Ovary (tissue), 3 donors: ENCODE results near the gene HIF1A.

Experiments used
- POLR2A ChIP-seq: fragments of 450-650 bp; IDR thresholded peaks from one replicate; pipeline ENCODE4 v1.6.1; 2017; ENCODE audit warnings: antibody characterized with exemption, mild to moderate bottlenecking, moderate library complexity
- TF ChIP-seq, protein P1 (sequence below), 3 donors: fragments of 450-650 bp in 2 of 3; fragments of 200-600 bp in 1 of 3; IDR thresholded peaks; one replicate each; pipeline versions ENCODE4 v1.5.1 to v1.8.0; 2016 to 2022; ENCODE audit warnings: antibody characterized with exemption in 3 of 3, mild to moderate bottlenecking in 1 of 3
- donor health status: DM: no; HTN: no; CAD: no.

DNA sequence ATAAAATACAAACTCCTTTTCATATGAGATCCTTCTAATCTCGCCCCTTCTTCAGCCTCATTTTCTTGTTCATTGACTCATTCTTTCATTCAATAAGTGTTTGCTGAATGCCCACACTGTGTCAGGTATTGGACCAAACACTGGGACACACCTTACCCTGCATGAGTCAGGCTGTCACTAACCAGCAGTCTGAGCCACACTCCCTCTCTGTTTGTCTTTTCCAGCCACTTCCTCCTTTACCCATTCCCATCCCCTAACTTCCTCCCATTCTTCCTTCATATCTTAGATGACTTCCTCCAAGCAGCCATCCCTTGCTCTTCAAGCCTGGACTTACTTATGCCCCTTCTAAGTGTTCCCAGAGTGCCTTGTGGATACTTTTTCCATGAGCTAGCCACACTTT is 27.0 kb upstream of the HIF1A start:
- TF ChIP-seq, protein P1, sequence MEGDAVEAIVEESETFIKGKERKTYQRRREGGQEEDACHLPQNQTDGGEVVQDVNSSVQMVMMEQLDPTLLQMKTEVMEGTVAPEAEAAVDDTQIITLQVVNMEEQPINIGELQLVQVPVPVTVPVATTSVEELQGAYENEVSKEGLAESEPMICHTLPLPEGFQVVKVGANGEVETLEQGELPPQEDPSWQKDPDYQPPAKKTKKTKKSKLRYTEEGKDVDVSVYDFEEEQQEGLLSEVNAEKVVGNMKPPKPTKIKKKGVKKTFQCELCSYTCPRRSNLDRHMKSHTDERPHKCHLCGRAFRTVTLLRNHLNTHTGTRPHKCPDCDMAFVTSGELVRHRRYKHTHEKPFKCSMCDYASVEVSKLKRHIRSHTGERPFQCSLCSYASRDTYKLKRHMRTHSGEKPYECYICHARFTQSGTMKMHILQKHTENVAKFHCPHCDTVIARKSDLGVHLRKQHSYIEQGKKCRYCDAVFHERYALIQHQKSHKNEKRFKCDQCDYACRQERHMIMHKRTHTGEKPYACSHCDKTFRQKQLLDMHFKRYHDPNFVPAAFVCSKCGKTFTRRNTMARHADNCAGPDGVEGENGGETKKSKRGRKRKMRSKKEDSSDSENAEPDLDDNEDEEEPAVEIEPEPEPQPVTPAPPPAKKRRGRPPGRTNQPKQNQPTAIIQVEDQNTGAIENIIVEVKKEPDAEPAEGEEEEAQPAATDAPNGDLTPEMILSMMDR (IDR thresholded peaks at IDR 0.05) = no peak
- no peak for TF ChIP-seq POLR2A
